Measurements from ENCODE around the gene ATXN1. TPM values are rescaled to one million over a fixed set of nuclear protein-coding genes. Genes with fewer than 3 reads are reported as not detected.

ATXN1 gene
- total RNA-seq, 1 experiment from 2014 or later, result 5.6 TPM

- no peak overlapping the region for H2AK5ac ChIP-seq (ENCODE audit: insufficient read length, low read length)
- H3K4me1 ChIP-seq (ENCODE audit: insufficient read depth, low read length), result no peaks in the 10 kb centered on the region
- Mint-ChIP-seq H3K4me3 (no peak overlapping the region), H3K27ac (no peak overlapping the region; a peak in 1 of 7 replicates), H3K9me3 (no peaks in the 10 kb centered on the region), H3K4me1 (peaks cover under 1 to 3% of the 10 kb centered on the region in 2 experiments), H3K36me3 (ENCODE audit: insufficient read depth in 1 of 3, low read depth in 3 of 3) (no peaks in the 10 kb centered on the region), H3K27me3 (ENCODE audit: low read depth) (no peaks in the 10 kb centered on the region; the same call in 1 of the 2 replicates)
- no peak overlapping the region for H3K9ac ChIP-seq (ENCODE audit: extremely low read depth, insufficient read length, low read length)
- WGBS (ENCODE audit: extremely low coverage, insufficient read length, low lambda C conversion rate), result no CpG with 5 or more reads among the region's 6 CpGs
- no peak overlapping the region for H4K91ac ChIP-seq (ENCODE audit: insufficient read length, low read depth, low read length)
- H3K27me3 ChIP-seq (ENCODE audit: insufficient read depth, low read length), result no peaks in the 10 kb centered on the region
- H2AFZ ChIP-seq (ENCODE audit: low read length), result no peak overlapping the region
- TF ChIP-seq, protein P1, sequence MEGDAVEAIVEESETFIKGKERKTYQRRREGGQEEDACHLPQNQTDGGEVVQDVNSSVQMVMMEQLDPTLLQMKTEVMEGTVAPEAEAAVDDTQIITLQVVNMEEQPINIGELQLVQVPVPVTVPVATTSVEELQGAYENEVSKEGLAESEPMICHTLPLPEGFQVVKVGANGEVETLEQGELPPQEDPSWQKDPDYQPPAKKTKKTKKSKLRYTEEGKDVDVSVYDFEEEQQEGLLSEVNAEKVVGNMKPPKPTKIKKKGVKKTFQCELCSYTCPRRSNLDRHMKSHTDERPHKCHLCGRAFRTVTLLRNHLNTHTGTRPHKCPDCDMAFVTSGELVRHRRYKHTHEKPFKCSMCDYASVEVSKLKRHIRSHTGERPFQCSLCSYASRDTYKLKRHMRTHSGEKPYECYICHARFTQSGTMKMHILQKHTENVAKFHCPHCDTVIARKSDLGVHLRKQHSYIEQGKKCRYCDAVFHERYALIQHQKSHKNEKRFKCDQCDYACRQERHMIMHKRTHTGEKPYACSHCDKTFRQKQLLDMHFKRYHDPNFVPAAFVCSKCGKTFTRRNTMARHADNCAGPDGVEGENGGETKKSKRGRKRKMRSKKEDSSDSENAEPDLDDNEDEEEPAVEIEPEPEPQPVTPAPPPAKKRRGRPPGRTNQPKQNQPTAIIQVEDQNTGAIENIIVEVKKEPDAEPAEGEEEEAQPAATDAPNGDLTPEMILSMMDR (conservative IDR thresholded peaks at IDR 0.05), result no peak
- H3K56ac ChIP-seq (ENCODE audit: insufficient read length, low read depth, low read length), result no peak overlapping the region
- H4K20me1 ChIP-seq (ENCODE audit: control insufficient read depth, insufficient read depth, insufficient read length), result no peaks in the 10 kb centered on the region
- no peak overlapping the region for H2BK5ac ChIP-seq (ENCODE audit: insufficient read length, low read length)
- H3K14ac ChIP-seq (ENCODE audit: insufficient read depth, low read length), result no peak overlapping the region
- no peaks in the 10 kb centered on the region for H3K79me2 ChIP-seq (ENCODE audit: insufficient read depth, low read length)
- DNase-seq, result no peak
- no peak overlapping the region for H4K8ac ChIP-seq (replicated peaks; ENCODE audit: insufficient read length, low read depth, low read length)
- H3K23me2 ChIP-seq (ENCODE audit: insufficient read length, low read depth, low read length, poor library complexity, severe bottlenecking), result no peaks in the 10 kb centered on the region
- H3K27ac ChIP-seq (ENCODE audit: insufficient read length, low read depth, low read length), result no peak overlapping the region
- no peak overlapping the region for H3T11ph ChIP-seq (ENCODE audit: low read length)
- H3K18ac ChIP-seq (ENCODE audit: insufficient read length, low read depth, low read length), result no peak overlapping the region
- H3K4me2 ChIP-seq (ENCODE audit: insufficient read depth, insufficient read length, low read length), result no peak overlapping the region
- H2BK12ac ChIP-seq (ENCODE audit: insufficient read length, low read depth, low read length), result no peak overlapping the region
- no peak overlapping the region for H2BK15ac ChIP-seq (ENCODE audit: low read depth, low read length)
- no peaks in the 10 kb centered on the region for H3K79me1 ChIP-seq (ENCODE audit: insufficient read depth, low read depth, low read length, poor library complexity, severe bottlenecking)
- H3K9me3 ChIP-seq (ENCODE audit: control insufficient read depth, low read depth, low read length), result no peaks in the 10 kb centered on the region
- H3K4ac ChIP-seq (ENCODE audit: low read depth, low read length), result no peak overlapping the region
- H2BK20ac ChIP-seq (ENCODE audit: low read depth, low read length, poor library complexity, severe bottlenecking), result no peak overlapping the region
- no peak overlapping the region for H3K23ac ChIP-seq (ENCODE audit: insufficient read length, low read depth, low read length)
- no peak overlapping the region for H4K5ac ChIP-seq (ENCODE audit: insufficient read length, low read depth, low read length)
- no peak overlapping the region for H2BK120ac ChIP-seq (ENCODE audit: low read depth, low read length, poor library complexity, severe bottlenecking)
Measured at GRCh38 chr6:16311763-16312162, 449.5 kb downstream of the ATXN1 start.
